Testis (tissue), 3 donors: ENCODE data around the gene ADAMTS16. TPM values are rescaled to one million over a fixed set of nuclear protein-coding genes. Genes with fewer than 3 reads are reported as not detected.

Source experiments
- DNase-seq: peaks from one replicate; pipeline ENCODE4 v3.0.0-alpha.2; 2019
- H3K27ac ChIP-seq, 2 donors: fragments of 200-600 bp; sonication (generic); one replicate each; pipeline ENCODE4 v1.5.1; 2019
- H3K27me3 ChIP-seq: fragments of 200-600 bp; sonication (generic); one replicate; pipeline ENCODE4 v1.5.1; 2019
- H3K36me3 ChIP-seq: fragments of 200-600 bp; sonication (generic); one replicate; pipeline ENCODE4 v1.5.1; 2017; ENCODE audit warnings: low read depth; ENCODE audit errors: missing control alignments
- H3K4me1 ChIP-seq: fragments of 200-600 bp; sonication (generic); one replicate; pipeline ENCODE4 v1.5.1; 2019
- H3K4me3 ChIP-seq, 2 donors: fragments of 200-600 bp; sonication (generic); one replicate each; pipeline ENCODE4 v1.5.1; 2017 to 2019
- H3K9me3 ChIP-seq: fragments of 200-600 bp; sonication (generic); one replicate; pipeline ENCODE4 v1.5.1; 2017
- CTCF ChIP-seq, 3 experiments: fragments of 450-650 bp in 2 of 3; fragments of 200-600 bp in 1 of 3; sonication (generic) in 1 of 3; IDR thresholded peaks; one replicate each; pipeline ENCODE4 v1.5.1; 2016 to 2019; ENCODE audit warnings: antibody characterized with exemption in 3 of 3, mild to moderate bottlenecking in 2 of 3, moderate library complexity in 1 of 3
- POLR2A ChIP-seq: fragments of 450-650 bp; IDR thresholded peaks from one replicate; pipeline ENCODE4 v1.6.1; 2017; ENCODE audit warnings: antibody characterized with exemption, mild to moderate bottlenecking, moderate library complexity
- WGBS, 2 donors: methylation state at CpG; one replicate each; pipeline ENCODE4 v1.1.5; 2018; 5-methylcytosine and 5-hydroxymethylcytosine counted together
- intact Hi-C: fragments of 100-400 bp; cut with DNase I; formaldehyde crosslinking; loops from one replicate; pipeline ENCODE4 v1.15.1; 2023; ENCODE audit warnings: low total_unique reads
- polyA plus RNA-seq: library from polyadenylated mRNA; stranded (reverse); fragments of 350-450 nt; fragmentation: Illumina TruSeq; extraction: RNeasy Lipid Tissue Mini Kit (QIAGEN cat#74804); gene quantifications from one replicate; pipeline ENCODE4 v1.2.3, GENCODE V29; 2014; ENCODE audit warnings: low read depth, low replicate concordance; ENCODE audit not compliant: insufficient read depth
- total RNA-seq, 2 donors: library from RNA; depleted of rRNA; stranded (reverse); fragments of >200 nt; gene quantifications; one replicate each; pipeline ENCODE4 v1.2.3, GENCODE V29; 2016

The ADAMTS16 gene
- total and polyA plus RNA-seq, 3 donors from 2014 or later: 0.16 to 4.7 (median 0.37) TPM

- DNase-seq: no peak
- intact Hi-C loops: no loop called here
- H3K9me3 ChIP-seq: no peaks in the 10 kb centered on the region
- H3K27ac ChIP-seq: no peak overlapping the region
- no peak overlapping the region for H3K4me3 ChIP-seq
- H3K36me3 ChIP-seq: no peaks in the 10 kb centered on the region
- H3K27me3 ChIP-seq: no peaks in the 10 kb centered on the region
- H3K4me1 ChIP-seq: peaks cover 4% of the 10 kb centered on the region
- WGBS, 2 donors: 96 to 97% methylated on average over 4 of the region's 4 CpGs
- TF ChIP-seq POLR2A (no peak), CTCF (IDR thresholded peaks at IDR 0.05) (no peak)
Measured at GRCh38 chr5:5339257-5339656, 199.1 kb downstream of the ADAMTS16 start.

DNA sequence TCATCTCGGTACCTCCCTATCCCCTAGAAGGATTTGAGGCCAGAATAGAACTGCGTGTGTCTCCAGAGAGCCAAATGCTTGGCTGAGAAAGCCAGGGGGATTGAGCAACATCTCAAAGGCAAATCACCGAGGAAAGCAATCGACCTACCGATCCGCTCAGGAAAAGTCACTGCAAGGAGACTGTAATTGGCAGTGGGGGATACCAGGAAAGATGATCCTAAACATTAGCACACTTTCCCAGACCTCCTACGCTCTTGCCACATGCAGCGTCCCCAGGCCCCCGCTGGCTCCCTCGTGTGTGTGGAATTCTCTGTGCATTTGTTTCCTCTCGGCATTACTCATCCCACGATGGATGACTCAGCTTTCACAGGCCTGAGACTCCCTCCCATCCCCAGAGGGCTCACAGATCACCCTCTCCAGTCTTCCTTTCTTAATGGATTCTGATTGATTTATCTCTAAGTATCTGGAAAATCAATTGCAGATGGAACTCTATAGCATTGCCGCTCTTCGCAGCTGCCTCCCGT lies 200.1 kb downstream of the ADAMTS16 start:
- TF ChIP-seq POLR2A (no peak), CTCF (IDR thresholded peaks at IDR 0.05) (no peak)
- Histone ChIP-seq H3K27ac (no peak overlapping the region), H3K27me3 (no peaks in the 10 kb centered on the region), H3K4me3 (no peak overlapping the region), H3K9me3 (no peaks in the 10 kb centered on the region), H3K36me3 (no peaks in the 10 kb centered on the region), H3K4me1 (peaks cover 4% of the 10 kb centered on the region)
- intact Hi-C loops: no loop called here
- WGBS, 2 donors: 60 to 62% methylated on average over 15 of the region's 15 CpGs
- DNase-seq: peak; percentile 52

- intact Hi-C loops: no loop called here
- no peak overlapping the region for H3K27ac ChIP-seq
- H3K4me3 ChIP-seq: no peak overlapping the region
- TF ChIP-seq CTCF (IDR thresholded peaks at IDR 0.05): no peak
- TF ChIP-seq POLR2A: no peak
- H3K9me3 ChIP-seq: no peaks in the 10 kb centered on the region
- no peak for DNase-seq
- WGBS, 2 donors: 92 to 96% methylated on average over 9 to 10 of the region's 10 CpGs
- H3K27me3 ChIP-seq: no peaks in the 10 kb centered on the region
- H3K4me1 ChIP-seq: peaks cover 4% of the 10 kb centered on the region
- no peaks in the 10 kb centered on the region for H3K36me3 ChIP-seq
Measured at GRCh38 chr5:5341531-5342292, 201.6 kb downstream of the ADAMTS16 start.

DNA sequence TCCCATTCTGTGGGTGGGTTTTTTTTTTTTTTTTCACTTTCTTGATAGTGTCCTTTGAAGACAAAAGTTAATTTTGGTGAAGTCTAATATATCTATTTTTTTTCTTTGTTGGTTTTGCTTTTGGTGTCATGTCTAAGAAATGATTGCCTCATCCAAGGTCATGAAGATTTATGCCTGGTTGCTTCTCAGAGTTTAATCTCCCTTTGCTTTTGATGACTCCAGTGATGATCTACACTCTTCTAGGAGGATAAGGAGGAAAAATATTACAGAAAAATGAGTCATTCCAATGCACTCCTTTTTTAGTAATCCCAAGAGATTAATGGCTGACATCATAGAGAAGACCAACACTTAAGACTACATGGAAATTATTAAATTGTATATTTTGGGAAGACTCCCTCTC lies 202.7 kb downstream of the ADAMTS16 start:
- Histone ChIP-seq H3K4me1 (peaks cover 4% of the 10 kb centered on the region), H3K4me3 (no peak overlapping the region), H3K27me3 (no peaks in the 10 kb centered on the region), H3K36me3 (no peaks in the 10 kb centered on the region), H3K9me3 (no peaks in the 10 kb centered on the region), H3K27ac (no peak overlapping the region)
- no peak for DNase-seq
- TF ChIP-seq CTCF (IDR thresholded peaks at IDR 0.05) (no peak), POLR2A (no peak)
- intact Hi-C loops: no loop called here

GRCh38 chr5:5343568-5343967 lies 203.4 kb downstream of the ADAMTS16 start:
- Histone ChIP-seq H3K27me3 (no peaks in the 10 kb centered on the region), H3K9me3 (no peaks in the 10 kb centered on the region), H3K36me3 (no peaks in the 10 kb centered on the region), H3K4me3 (no peak overlapping the region), H3K4me1 (peaks cover 4% of the 10 kb centered on the region), H3K27ac (no peak overlapping the region)
- no peak for DNase-seq
- intact Hi-C loops: no loop called here
- TF ChIP-seq POLR2A (no peak), CTCF (IDR thresholded peaks at IDR 0.05) (no peak)
- 90 to 92% methylated on average over 3 to 6 of the region's 6 CpGs for WGBS, 2 donors
